IMR-90 (cell line): ENCODE results near the gene SLC25A5. TPM values are rescaled to one million over a fixed set of nuclear protein-coding genes. Genes with fewer than 3 reads are reported as not detected.

Experiments used
- ATAC-seq: fragments of 200-7000 bp; cut with Tn5 transposase; 2 replicates; pipeline ENCODE4 v1.9.1; 2020; ENCODE audit warnings: low read depth, mild to moderate bottlenecking, moderate library complexity
- BruUV-seq: library from RNA; stranded (reverse); fragments of 400-500 nt; replicated peaks from 2 replicates; lab custom pipeline; 2021; lab: Mats Ljungman, UMichigan
- CTCF ChIA-PET: fragments of 300-600 bp; formaldehyde crosslinking; extraction: SDS; loops from one replicate; lab custom pipeline; 2021; ENCODE audit warnings: antibody characterized with exemption; lab: Yijun Ruan, JAX
- POLR2A ChIA-PET: fragments of 300-600 bp; sonication (Branson Sonifier 250); formaldehyde crosslinking; loops from one replicate; lab custom pipeline; 2022; ENCODE audit warnings: antibody characterized with exemption; ENCODE audit not compliant: unreplicated experiment; lab: Charles Lee
- DNase-seq: peaks from one replicate; pipeline ENCODE4 v3.0.0; 2013
- H2AFZ ChIP-seq: replicated peaks from 2 replicates; pipeline ENCODE3; 2013; ENCODE audit warnings: low read length, mild to moderate bottlenecking; ENCODE audit not compliant: poor library complexity
- H2AK5ac ChIP-seq: 2 replicates; pipeline ENCODE4 v1.6.1; 2013; ENCODE audit warnings: low read depth, low read length, inconsistent platforms
- H2AK9ac ChIP-seq: replicated peaks from 2 replicates; pipeline ENCODE3; 2013; ENCODE audit warnings: mild to moderate bottlenecking, low read depth, low read length, moderate library complexity; ENCODE audit not compliant: poor library complexity
- H2BK120ac ChIP-seq: 2 replicates; pipeline ENCODE4 v1.6.1; 2013; ENCODE audit warnings: low read depth, low read length, inconsistent platforms
- H2BK15ac ChIP-seq: 3 replicates; pipeline ENCODE4 v1.6.1; 2013; ENCODE audit warnings: low read depth, low read length, inconsistent platforms
- H2BK20ac ChIP-seq: 2 replicates; pipeline ENCODE4 v1.6.1; 2013; ENCODE audit warnings: low read depth, mild to moderate bottlenecking, inconsistent platforms, low read length, moderate library complexity
- H2BK5ac ChIP-seq: 2 replicates; pipeline ENCODE4 v1.6.1; 2013; ENCODE audit warnings: mild to moderate bottlenecking, low read depth, low read length, inconsistent platforms; ENCODE audit not compliant: poor library complexity, severe bottlenecking
- H3K14ac ChIP-seq: replicated peaks from 2 replicates; pipeline ENCODE4 v1.6.1; 2013; ENCODE audit warnings: low read depth, low read length, inconsistent platforms
- H3K18ac ChIP-seq: 2 replicates; pipeline ENCODE4 v1.6.1; 2013; ENCODE audit warnings: low read depth, low read length, control low read depth
- H3K23ac ChIP-seq: 2 replicates; pipeline ENCODE4 v1.6.1; 2013; ENCODE audit warnings: low read depth, low read length, inconsistent platforms
- H3K27ac ChIP-seq: 2 replicates; pipeline ENCODE4 v1.5.1; 2013; ENCODE audit warnings: mild to moderate bottlenecking, control low read depth, low read length; ENCODE audit not compliant: insufficient read depth
- H3K27me3 ChIP-seq: 2 replicates; pipeline ENCODE4 v1.6.1; 2013; ENCODE audit warnings: low read length; ENCODE audit not compliant: control insufficient read depth, insufficient read depth
- H3K36me3 ChIP-seq: 2 replicates; pipeline ENCODE4 v1.6.1; 2013; ENCODE audit warnings: low read length, mixed read lengths; ENCODE audit not compliant: control insufficient read depth, insufficient read depth
- H3K4ac ChIP-seq: 2 replicates; pipeline ENCODE4 v1.6.1; 2013; ENCODE audit warnings: low read depth, low read length, inconsistent platforms
- H3K4me1 ChIP-seq: 2 replicates; pipeline ENCODE4 v1.6.1; 2013; ENCODE audit warnings: low read length, mixed read lengths; ENCODE audit not compliant: control insufficient read depth, insufficient read depth
- H3K4me2 ChIP-seq: 2 replicates; pipeline ENCODE4 v1.6.1; 2013; ENCODE audit warnings: low read depth, mild to moderate bottlenecking, control low read depth, low read length, moderate library complexity
- H3K4me3 ChIP-seq: 2 replicates; pipeline ENCODE4 v1.5.1; 2013; ENCODE audit warnings: low read depth, mild to moderate bottlenecking, control low read depth, low read length, moderate library complexity; ENCODE audit not compliant: insufficient read depth
- H3K56ac ChIP-seq: 2 replicates; pipeline ENCODE4 v1.6.1; 2013; ENCODE audit warnings: low read length, inconsistent platforms; ENCODE audit not compliant: insufficient read depth; ENCODE audit errors: extremely low read depth
- H3K79me1 ChIP-seq, 2 experiments: 2 replicates each; pipeline ENCODE4 v1.6.1; 2013; ENCODE audit warnings: low read length in 2 of 2, inconsistent platforms in 1 of 2, low read depth in 1 of 2
- H3K9ac ChIP-seq: 2 replicates; pipeline ENCODE4 v1.6.1; 2013; ENCODE audit warnings: low read depth, low read length, control low read depth
- H3K9me1 ChIP-seq: 2 replicates; pipeline ENCODE4 v1.6.1; 2013; ENCODE audit warnings: low read length, inconsistent platforms; ENCODE audit not compliant: insufficient read depth
- H3K9me3 ChIP-seq: 2 replicates; pipeline ENCODE4 v1.6.1; 2013; ENCODE audit warnings: low read length; ENCODE audit not compliant: control insufficient read depth, insufficient read depth
- H4K20me1 ChIP-seq: 2 replicates; pipeline ENCODE4 v1.6.1; 2013; ENCODE audit warnings: low read length, inconsistent platforms; ENCODE audit not compliant: insufficient read depth
- H4K5ac ChIP-seq: 2 replicates; pipeline ENCODE4 v1.6.1; 2013; ENCODE audit warnings: mild to moderate bottlenecking, low read depth, low read length, control low read depth
- H4K8ac ChIP-seq, 2 experiments: 2 replicates each; pipeline ENCODE4 v1.6.1; 2013; ENCODE audit warnings: low read depth in 2 of 2, low read length in 2 of 2, control low read depth in 1 of 2, inconsistent platforms in 1 of 2
- H4K91ac ChIP-seq: 2 replicates; pipeline ENCODE4 v1.6.1; 2013; ENCODE audit warnings: low read depth, low read length, inconsistent platforms; ENCODE audit not compliant: insufficient read depth
- BHLHE40 ChIP-seq: fragments of 150-350 bp; IDR thresholded peaks from 2 replicates; pipeline ENCODE4 v1.6.1; 2016; ENCODE audit warnings: mild to moderate bottlenecking, low read depth, low read length
- CEBPB ChIP-seq: IDR thresholded peaks from 2 replicates; pipeline ENCODE4 v1.6.1; 2012; ENCODE audit warnings: low read depth, low read length, improper control_type of control experiment
- CHD1 ChIP-seq: IDR thresholded peaks from 2 replicates; pipeline ENCODE4 v1.6.1; 2012; ENCODE audit warnings: low read depth, low read length, improper control_type of control experiment
- CTCF ChIP-seq: conservative IDR thresholded peaks from 2 replicates; pipeline ENCODE4 v1.5.1; 2012; ENCODE audit warnings: mild to moderate bottlenecking, low read depth, low read length, improper control_type of control experiment
- FOS ChIP-seq: fragments of 150-350 bp; IDR thresholded peaks from 2 replicates; pipeline ENCODE4 v1.6.1; 2016; ENCODE audit warnings: low read depth, low read length
- MAFK ChIP-seq: IDR thresholded peaks from 2 replicates; pipeline ENCODE4 v1.6.1; 2012; ENCODE audit warnings: low read depth, low read length, improper control_type of control experiment
- MAZ ChIP-seq: IDR thresholded peaks from 2 replicates; pipeline ENCODE4 v1.6.1; 2012; ENCODE audit warnings: low read depth, mild to moderate bottlenecking, low read length, improper control_type of control experiment, moderate library complexity, borderline replicate concordance
- MXI1 ChIP-seq: IDR thresholded peaks from 2 replicates; pipeline ENCODE4 v1.6.1; 2012; ENCODE audit warnings: low read depth, mild to moderate bottlenecking, low read length, moderate library complexity, borderline replicate concordance
- NFE2L2 ChIP-seq: fragments of 150-350 bp; IDR thresholded peaks from 2 replicates; pipeline ENCODE4 v1.6.1; 2016; ENCODE audit warnings: low read depth, mild to moderate bottlenecking, low read length
- RAD21 ChIP-seq: IDR thresholded peaks from 2 replicates; pipeline ENCODE4 v1.6.1; 2012; ENCODE audit warnings: low read length, improper control_type of control experiment
- RFX5 ChIP-seq: IDR thresholded peaks from 2 replicates; pipeline ENCODE4 v1.8.0; 2012; ENCODE audit warnings: low read depth, mild to moderate bottlenecking, low read length, moderate library complexity
- SMC3 ChIP-seq: fragments of 150-350 bp; IDR thresholded peaks from 2 replicates; pipeline ENCODE4 v1.6.1; 2016; ENCODE audit warnings: low read depth, mild to moderate bottlenecking, antibody characterized with exemption, low read length, moderate library complexity
- WGBS, 2 experiments: methylation state at CpG; one replicate each; pipeline versions ENCODE4 v1.1.5 to v1.1.7; 2013; ENCODE audit warnings: missing lambda C conversion rate in 2 of 2; ENCODE audit not compliant: insufficient read length in 1 of 2; ENCODE audit errors: extremely low coverage in 2 of 2; 5-methylcytosine and 5-hydroxymethylcytosine counted together
- dilution Hi-C: fragments of 300-500 bp; cut with HindIII; formaldehyde crosslinking; loops from one replicate; pipeline ENCODE4 v1.14.3; 2018; ENCODE audit warnings: low sequenced_read_pairs; ENCODE audit not compliant: unreplicated experiment
- in situ Hi-C: fragments of 300-500 bp; cut with MboI; formaldehyde crosslinking; loops from 3 replicates; pipeline ENCODE4 v1.14.3; 2019; ENCODE audit warnings: low sequenced_read_pairs, inconsistent platforms, mixed read lengths
- intact Hi-C: fragments of 100-400 bp; cut with micrococcal nuclease; formaldehyde crosslinking; loops from 2 replicates; pipeline ENCODE4 v1.10.0; 2022
- polyA plus RNA-seq, 3 experiments: library from polyadenylated mRNA; depleted of rRNA; stranded (reverse); fragments of >200 nt; gene quantifications; 2 replicates each; pipeline ENCODE4 v1.2.3, GENCODE V29; 2012; ENCODE audit warnings: low replicate concordance in 1 of 3
- total RNA-seq: library from RNA; depleted of rRNA; stranded (reverse); fragments of >200 nt; gene quantifications from 2 replicates; pipeline ENCODE4 v1.2.3, GENCODE V29; 2012
- TF ChIP-seq, protein P1 (sequence below): fragments of 150-350 bp; IDR thresholded peaks from 2 replicates; pipeline ENCODE4 v1.6.1; 2017; ENCODE audit warnings: mild to moderate bottlenecking, antibody characterized with exemption, low read length, low read depth

The SLC25A5 gene
- total and polyA plus RNA-seq, 2 of the 4 experiments (the other 2 are of a cell fraction) = 216 to 337 TPM

- ChIA-PET POLR2A (no interaction called here), CTCF (no interaction called here)
- H2BK15ac ChIP-seq = no peak overlapping the region
- H3K56ac ChIP-seq = no peak overlapping the region
- H3K36me3 ChIP-seq = peaks cover 3% of the 10 kb centered on the region; the same call in 1 of the 2 replicates
- no peak overlapping the region for H4K5ac ChIP-seq
- H3K23ac ChIP-seq = no peak overlapping the region
- no peak overlapping the region for H3K9ac ChIP-seq
- H3K9me3 ChIP-seq = no peaks in the 10 kb centered on the region
- no CpG with 5 or more reads among the region's 4 CpGs for WGBS, 2 experiments
- peak overlapping the region; percentile 66; the same call in 1 of the 2 replicates for H3K14ac ChIP-seq
- no peaks in the 10 kb centered on the region for H4K20me1 ChIP-seq
- no peak overlapping the region for H3K4me2 ChIP-seq
- no peak for DNase-seq
- no peak overlapping the region for H2AK9ac ChIP-seq
- H4K91ac ChIP-seq = no peak overlapping the region
- no peak overlapping the region for H3K27ac ChIP-seq
- H3K4me3 ChIP-seq = no peak overlapping the region
- no peak overlapping the region for H4K8ac ChIP-seq
- H3K4ac ChIP-seq = no peak overlapping the region
- dilution Hi-C loops = no loop called here
- H2AFZ ChIP-seq = no peak overlapping the region
- no peak for ATAC-seq
- H2BK20ac ChIP-seq = no peak overlapping the region
- H2BK120ac ChIP-seq = no peak overlapping the region
- no peak overlapping the region for H2BK5ac ChIP-seq
- intact Hi-C loops = no loop called here
- no peaks in the 10 kb centered on the region for H3K27me3 ChIP-seq
- 0 out of 4 replicates have a peak, but pooled peaks cover 0 to 5% of the 10 kb centered on the region in 2 experiments for H3K79me1 ChIP-seq
- in situ Hi-C loops = no loop called here
- no peak overlapping the region for H3K18ac ChIP-seq
- H2AK5ac ChIP-seq = no peak overlapping the region
- TF ChIP-seq MAFK (no peak), FOS (no peak), RFX5 (no peak), CHD1 (no peak), RAD21 (no peak), CTCF (no peak), CEBPB (no peak), NFE2L2 (no peak), MAZ (no peak), MXI1 (no peak), SMC3 (no peak), BHLHE40 (no peak)
- TF ChIP-seq, protein P1, sequence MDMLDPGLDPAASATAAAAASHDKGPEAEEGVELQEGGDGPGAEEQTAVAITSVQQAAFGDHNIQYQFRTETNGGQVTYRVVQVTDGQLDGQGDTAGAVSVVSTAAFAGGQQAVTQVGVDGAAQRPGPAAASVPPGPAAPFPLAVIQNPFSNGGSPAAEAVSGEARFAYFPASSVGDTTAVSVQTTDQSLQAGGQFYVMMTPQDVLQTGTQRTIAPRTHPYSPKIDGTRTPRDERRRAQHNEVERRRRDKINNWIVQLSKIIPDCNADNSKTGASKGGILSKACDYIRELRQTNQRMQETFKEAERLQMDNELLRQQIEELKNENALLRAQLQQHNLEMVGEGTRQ = no peak
- no TSS peak for BruUV-seq
- H3K9me1 ChIP-seq = no peaks in the 10 kb centered on the region
- peaks cover 8% of the 10 kb centered on the region; the same call in 1 of the 2 replicates for H3K4me1 ChIP-seq
These were observed 40.5 kb upstream of the SLC25A5 start for GRCh38 chrX:119427795-119428185.
